Measurements from ENCODE around the gene B2M.
A peak's percentile ranks its signal among the peaks of the same experiment; 100 is the strongest.

Gene B2M

GRCh38 chr15:44728576-44729407, 17.5 kb downstream of the B2M start:
- H2AK5ac ChIP-seq (ENCODE audit: low read length): no peak overlapping the region
- H3K56ac ChIP-seq (ENCODE audit: low read length): peak overlapping the region; percentile 89
- no peak overlapping the region for H2BK15ac ChIP-seq (replicated peaks; ENCODE audit: low read depth)
- no peaks in the 10 kb centered on the region for H3K27me3 ChIP-seq (ENCODE audit: insufficient read depth, low read length, poor library complexity)
- H3K79me1 ChIP-seq (ENCODE audit: low read length): no peaks in the 10 kb centered on the region
- H3K23ac ChIP-seq (ENCODE audit: low read length): no peak overlapping the region
- peak overlapping the region; percentile 41 for H3K4me2 ChIP-seq (ENCODE audit: low read length)
- H4K5ac ChIP-seq (ENCODE audit: low read length): no peak overlapping the region
- no CpG with 5 or more reads among the region's 36 CpGs for WGBS (ENCODE audit: extremely low coverage, insufficient coverage, low lambda C conversion rate)
- H3K4me1 ChIP-seq (ENCODE audit: control insufficient read depth, low read depth, low read length): peaks cover 6% of the 10 kb centered on the region
- no peak overlapping the region for H4K8ac ChIP-seq (ENCODE audit: low read depth, low read length)
- H2BK120ac ChIP-seq (ENCODE audit: low read depth, low read length): no peak overlapping the region
- no peaks in the 10 kb centered on the region for H3K79me2 ChIP-seq (ENCODE audit: control insufficient read depth, insufficient read depth, low read length)
- H3K4me3 ChIP-seq (ENCODE audit: low read length): peak overlapping the region; percentile 67
- peak overlapping the region; percentile 3 for H3K18ac ChIP-seq (ENCODE audit: low read length)
- H3K4ac ChIP-seq (ENCODE audit: low read depth, low read length): no peak overlapping the region
- peak; percentile 99 for DNase-seq
- peak overlapping the region; percentile 82 for H3K9ac ChIP-seq (ENCODE audit: low read length)
- no peaks in the 10 kb centered on the region for H3K36me3 ChIP-seq (ENCODE audit: control insufficient read depth, insufficient read depth, low read length)
- peak overlapping the region; percentile 25 for H2BK5ac ChIP-seq (ENCODE audit: low read length)
- peak overlapping the region; percentile 69 for H3K27ac ChIP-seq (ENCODE audit: low read depth, low read length)

GRCh38 chr15:44729408-44730127, 18.3 kb downstream of the B2M start:
- WGBS (ENCODE audit: extremely low coverage, insufficient coverage, low lambda C conversion rate): no CpG with 5 or more reads among the region's 21 CpGs
- H3K9ac ChIP-seq (ENCODE audit: low read length): peak overlapping the region; percentile 82
- H3K18ac ChIP-seq (ENCODE audit: low read length): no peak overlapping the region
- no peak overlapping the region for H3K4ac ChIP-seq (ENCODE audit: low read depth, low read length)
- H3K4me3 ChIP-seq (ENCODE audit: low read length): peak overlapping the region; percentile 67
- no peak overlapping the region for H4K8ac ChIP-seq (ENCODE audit: low read depth, low read length)
- peaks cover 6% of the 10 kb centered on the region for H3K4me1 ChIP-seq (ENCODE audit: control insufficient read depth, low read depth, low read length)
- no peaks in the 10 kb centered on the region for H3K79me2 ChIP-seq (ENCODE audit: control insufficient read depth, insufficient read depth, low read length)
- no peaks in the 10 kb centered on the region for H3K36me3 ChIP-seq (ENCODE audit: control insufficient read depth, insufficient read depth, low read length)
- no peak overlapping the region for H4K5ac ChIP-seq (ENCODE audit: low read length)
- H2AK5ac ChIP-seq (ENCODE audit: low read length): no peak overlapping the region
- H3K79me1 ChIP-seq (ENCODE audit: low read length): no peaks in the 10 kb centered on the region
- H2BK120ac ChIP-seq (ENCODE audit: low read depth, low read length): no peak overlapping the region
- H2BK15ac ChIP-seq (replicated peaks; ENCODE audit: low read depth): no peak overlapping the region
- H3K27me3 ChIP-seq (ENCODE audit: insufficient read depth, low read length, poor library complexity): no peaks in the 10 kb centered on the region
- no peak overlapping the region for H3K23ac ChIP-seq (ENCODE audit: low read length)
- no peak for DNase-seq
- no peak overlapping the region for H2BK5ac ChIP-seq (ENCODE audit: low read length)
- H3K27ac ChIP-seq (ENCODE audit: low read depth, low read length): no peak overlapping the region
- H3K56ac ChIP-seq (ENCODE audit: low read length): peak overlapping the region; percentile 89
- H3K4me2 ChIP-seq (ENCODE audit: low read length): peak overlapping the region; percentile 41

- no peak overlapping the region for H3K23ac ChIP-seq (ENCODE audit: low read length)
- no peak for DNase-seq
- no peak overlapping the region for H3K27ac ChIP-seq (ENCODE audit: low read depth, low read length)
- no peaks in the 10 kb centered on the region for H3K79me2 ChIP-seq (ENCODE audit: control insufficient read depth, insufficient read depth, low read length)
- H3K4ac ChIP-seq (ENCODE audit: low read depth, low read length): no peak overlapping the region
- H4K5ac ChIP-seq (ENCODE audit: low read length): no peak overlapping the region
- no peak overlapping the region for H2BK120ac ChIP-seq (ENCODE audit: low read depth, low read length)
- no peak overlapping the region for H3K4me3 ChIP-seq (ENCODE audit: low read length)
- H3K4me1 ChIP-seq (ENCODE audit: control insufficient read depth, low read depth, low read length): no peaks in the 10 kb centered on the region
- no peak overlapping the region for H3K4me2 ChIP-seq (ENCODE audit: low read length)
- H2AK5ac ChIP-seq (ENCODE audit: low read length): no peak overlapping the region
- no peak overlapping the region for H2BK15ac ChIP-seq (replicated peaks; ENCODE audit: low read depth)
- no peak overlapping the region for H4K8ac ChIP-seq (ENCODE audit: low read depth, low read length)
- H3K36me3 ChIP-seq (ENCODE audit: control insufficient read depth, insufficient read depth, low read length): no peaks in the 10 kb centered on the region
- no peaks in the 10 kb centered on the region for H3K79me1 ChIP-seq (ENCODE audit: low read length)
- no peak overlapping the region for H3K18ac ChIP-seq (ENCODE audit: low read length)
- no peaks in the 10 kb centered on the region for H3K27me3 ChIP-seq (ENCODE audit: insufficient read depth, low read length, poor library complexity)
- WGBS (ENCODE audit: extremely low coverage, insufficient coverage, low lambda C conversion rate): no CpG with 5 or more reads among the region's 2 CpGs
- no peak overlapping the region for H3K9ac ChIP-seq (ENCODE audit: low read length)
- no peak overlapping the region for H2BK5ac ChIP-seq (ENCODE audit: low read length)
- H3K56ac ChIP-seq (ENCODE audit: low read length): no peak overlapping the region
Measured at GRCh38 chr15:44734839-44735481, 23.6 kb downstream of the B2M start.

GRCh38 chr15:44735482-44736180, 24.3 kb downstream of the B2M start:
- Histone ChIP-seq H3K79me2 (ENCODE audit: control insufficient read depth, insufficient read depth, low read length) (no peaks in the 10 kb centered on the region), H2BK120ac (ENCODE audit: low read depth, low read length) (no peak overlapping the region), H3K4me1 (ENCODE audit: control insufficient read depth, low read depth, low read length) (no peaks in the 10 kb centered on the region), H4K5ac (ENCODE audit: low read length) (no peak overlapping the region), H2BK5ac (ENCODE audit: low read length) (no peak overlapping the region), H3K9ac (ENCODE audit: low read length) (no peak overlapping the region), H3K23ac (ENCODE audit: low read length) (no peak overlapping the region), H3K36me3 (ENCODE audit: control insufficient read depth, insufficient read depth, low read length) (no peaks in the 10 kb centered on the region), H3K27ac (ENCODE audit: low read depth, low read length) (no peak overlapping the region), H3K4me3 (ENCODE audit: low read length) (no peak overlapping the region), H3K4ac (ENCODE audit: low read depth, low read length) (no peak overlapping the region), H4K8ac (ENCODE audit: low read depth, low read length) (no peak overlapping the region), H2AK5ac (ENCODE audit: low read length) (no peak overlapping the region), H3K79me1 (ENCODE audit: low read length) (no peaks in the 10 kb centered on the region), H3K4me2 (ENCODE audit: low read length) (no peak overlapping the region), H3K56ac (ENCODE audit: low read length) (no peak overlapping the region), H2BK15ac (replicated peaks; ENCODE audit: low read depth) (no peak overlapping the region), H3K18ac (ENCODE audit: low read length) (no peak overlapping the region), H3K27me3 (ENCODE audit: insufficient read depth, low read length, poor library complexity) (no peaks in the 10 kb centered on the region)
- DNase-seq: peak; percentile 11
- 100% methylated on average over 1 of the region's 8 CpGs for WGBS (ENCODE audit: extremely low coverage, insufficient coverage, low lambda C conversion rate)

GRCh38 chr15:44736181-44736765, 25.0 kb downstream of the B2M start, which contains the start of gene TRIM69:
TSS of gene TRIM69 (plus strand) at chr15:44736528. CDS start at chr15:44736705, 177 bp downstream.
- no peaks in the 10 kb centered on the region for H3K27me3 ChIP-seq (ENCODE audit: insufficient read depth, low read length, poor library complexity)
- H3K4me2 ChIP-seq (ENCODE audit: low read length): no peak within 1 kb of the TSS
- no CpG with 5 or more reads among the region's 3 CpGs for WGBS (ENCODE audit: extremely low coverage, insufficient coverage, low lambda C conversion rate)
- H2BK120ac ChIP-seq (ENCODE audit: low read depth, low read length): no peak within 1 kb of the TSS
- DNase-seq: no peak
- no peaks in the 10 kb centered on the region for H3K79me1 ChIP-seq (ENCODE audit: low read length)
- no peak within 1 kb of the TSS for H2AK5ac ChIP-seq (ENCODE audit: low read length)
- no peak within 1 kb of the TSS for H3K23ac ChIP-seq (ENCODE audit: low read length)
- no peak within 1 kb of the TSS for H4K5ac ChIP-seq (ENCODE audit: low read length)
- no peaks in the 10 kb centered on the region for H3K79me2 ChIP-seq (ENCODE audit: control insufficient read depth, insufficient read depth, low read length)
- no peak within 1 kb of the TSS for H3K4me3 ChIP-seq (ENCODE audit: low read length)
- no peak within 1 kb of the TSS for H3K18ac ChIP-seq (ENCODE audit: low read length)
- H4K8ac ChIP-seq (ENCODE audit: low read depth, low read length): no peak within 1 kb of the TSS
- H3K4me1 ChIP-seq (ENCODE audit: control insufficient read depth, low read depth, low read length): no peaks in the 10 kb centered on the region
- H2BK15ac ChIP-seq (replicated peaks; ENCODE audit: low read depth): no peak within 1 kb of the TSS
- H3K56ac ChIP-seq (ENCODE audit: low read length): no peak within 1 kb of the TSS
- H3K27ac ChIP-seq (ENCODE audit: low read depth, low read length): no peak within 1 kb of the TSS
- H3K9ac ChIP-seq (ENCODE audit: low read length): no peak within 1 kb of the TSS
- no peaks in the 10 kb centered on the region for H3K36me3 ChIP-seq (ENCODE audit: control insufficient read depth, insufficient read depth, low read length)
- H2BK5ac ChIP-seq (ENCODE audit: low read length): no peak within 1 kb of the TSS
- H3K4ac ChIP-seq (ENCODE audit: low read depth, low read length): no peak within 1 kb of the TSS

Measured in mesendoderm (in vitro differentiated cells).